ENCODE results near the gene MKX. TPM values are rescaled to one million over a fixed set of nuclear protein-coding genes. Genes with fewer than 3 reads are reported as not detected.

Gene MKX
- total RNA-seq, 1 donor from 2014 or later: 0.06 TPM

DNA sequence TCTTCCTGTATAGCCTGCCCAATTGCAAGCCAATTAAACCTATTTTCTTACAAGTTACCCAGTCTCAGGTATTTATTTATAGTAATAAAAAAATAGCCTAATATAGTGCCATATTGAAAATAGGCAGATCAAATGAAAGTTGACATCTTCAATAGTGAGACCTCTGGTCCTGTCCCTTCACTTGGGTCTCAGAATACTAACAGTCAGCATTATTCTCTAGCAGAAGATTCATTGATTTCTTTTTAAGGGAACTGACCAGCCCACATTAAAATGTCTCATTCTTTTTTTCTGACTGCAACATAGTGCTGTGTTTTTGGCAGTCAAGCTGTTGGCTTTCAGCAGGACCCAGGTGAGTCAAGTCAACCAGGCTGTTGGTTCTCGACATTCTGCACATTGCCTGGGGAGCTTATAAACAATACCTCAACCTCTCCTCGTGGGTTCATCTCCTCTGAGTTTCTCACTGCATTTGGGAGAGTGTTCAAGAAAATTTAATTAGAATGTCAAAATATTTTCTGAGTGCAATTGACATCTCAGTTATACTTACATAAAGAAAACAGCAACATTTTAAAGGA, 109.8 kb downstream of the MKX start:
- no peak overlapping the region for H3K4me3 ChIP-seq (ENCODE audit: low read depth, low read length)
- no peak for DNase-seq (ENCODE audit: low read depth)
- TF ChIP-seq, protein P1, sequence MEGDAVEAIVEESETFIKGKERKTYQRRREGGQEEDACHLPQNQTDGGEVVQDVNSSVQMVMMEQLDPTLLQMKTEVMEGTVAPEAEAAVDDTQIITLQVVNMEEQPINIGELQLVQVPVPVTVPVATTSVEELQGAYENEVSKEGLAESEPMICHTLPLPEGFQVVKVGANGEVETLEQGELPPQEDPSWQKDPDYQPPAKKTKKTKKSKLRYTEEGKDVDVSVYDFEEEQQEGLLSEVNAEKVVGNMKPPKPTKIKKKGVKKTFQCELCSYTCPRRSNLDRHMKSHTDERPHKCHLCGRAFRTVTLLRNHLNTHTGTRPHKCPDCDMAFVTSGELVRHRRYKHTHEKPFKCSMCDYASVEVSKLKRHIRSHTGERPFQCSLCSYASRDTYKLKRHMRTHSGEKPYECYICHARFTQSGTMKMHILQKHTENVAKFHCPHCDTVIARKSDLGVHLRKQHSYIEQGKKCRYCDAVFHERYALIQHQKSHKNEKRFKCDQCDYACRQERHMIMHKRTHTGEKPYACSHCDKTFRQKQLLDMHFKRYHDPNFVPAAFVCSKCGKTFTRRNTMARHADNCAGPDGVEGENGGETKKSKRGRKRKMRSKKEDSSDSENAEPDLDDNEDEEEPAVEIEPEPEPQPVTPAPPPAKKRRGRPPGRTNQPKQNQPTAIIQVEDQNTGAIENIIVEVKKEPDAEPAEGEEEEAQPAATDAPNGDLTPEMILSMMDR (conservative IDR thresholded peaks at IDR 0.05; ENCODE audit: low read depth, low read length): no peak

DNA sequence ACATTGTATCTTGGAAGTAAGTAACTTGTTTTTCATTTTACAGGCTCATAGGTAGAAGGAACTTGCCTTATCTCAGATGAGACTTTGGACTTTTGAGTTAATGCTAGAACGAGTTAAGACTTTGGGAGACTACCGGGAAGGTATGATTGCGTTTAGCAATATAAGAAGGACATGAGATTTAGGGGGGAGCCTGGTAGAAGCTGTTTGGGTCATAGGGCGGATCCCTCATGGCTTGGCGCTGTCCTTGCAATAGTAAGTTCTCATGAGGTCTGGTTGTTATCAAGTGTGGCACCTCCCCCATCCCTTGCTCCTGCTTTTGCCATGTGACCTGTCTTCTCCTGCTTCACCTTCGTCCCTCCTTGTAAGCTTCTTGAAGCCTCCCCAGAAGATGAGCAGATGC, 110.3 kb downstream of the MKX start:
- TF ChIP-seq, protein P1 (conservative IDR thresholded peaks at IDR 0.05; ENCODE audit: low read depth, low read length): no peak
- H3K4me3 ChIP-seq (ENCODE audit: low read depth, low read length): no peak overlapping the region
- DNase-seq (ENCODE audit: low read depth): no peak

DNA sequence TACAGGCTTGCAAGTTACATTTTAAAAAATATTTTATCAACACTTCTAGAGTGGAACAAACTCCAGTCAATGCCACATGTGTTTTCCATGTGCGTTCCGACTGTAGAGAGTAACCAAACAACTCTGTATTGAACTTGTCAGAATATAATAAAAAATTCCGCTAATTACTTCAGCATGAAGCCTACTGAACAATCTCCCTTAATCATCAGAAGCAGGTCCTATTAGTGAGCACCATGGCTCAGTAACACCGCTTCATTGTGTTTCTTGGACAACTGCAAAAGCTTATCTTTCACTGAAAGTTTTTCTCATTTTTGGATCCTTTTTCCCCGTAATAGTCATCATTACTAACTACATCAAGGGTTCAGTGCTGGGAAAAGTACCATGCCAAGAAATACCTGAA, 117.0 kb downstream of the MKX start:
- no peak for DNase-seq (ENCODE audit: low read depth)
- no peak overlapping the region for H3K4me3 ChIP-seq (ENCODE audit: low read depth, low read length)
- TF ChIP-seq, protein P1 (conservative IDR thresholded peaks at IDR 0.05; ENCODE audit: low read depth, low read length): no peak

DNA sequence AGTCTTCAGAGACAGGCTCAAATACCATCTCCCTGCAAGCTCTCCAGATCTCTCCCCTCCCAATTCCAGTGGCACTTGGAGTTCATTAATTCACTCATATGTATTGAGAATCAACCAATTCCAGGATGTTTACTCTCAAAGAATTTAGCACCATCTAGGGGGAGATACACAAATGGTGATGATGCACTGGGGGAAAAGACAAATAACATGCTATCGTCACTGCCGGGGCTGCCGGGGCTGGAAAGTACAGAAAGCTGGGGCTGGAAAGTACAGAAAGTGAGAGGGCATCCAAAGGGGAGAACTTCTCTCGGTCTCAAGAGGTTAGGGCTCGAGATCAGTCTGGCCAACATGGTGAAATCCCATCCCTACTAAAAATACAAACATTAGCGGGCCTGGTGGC, 118.7 kb downstream of the MKX start:
- H3K4me3 ChIP-seq (ENCODE audit: low read depth, low read length): no peak overlapping the region
- TF ChIP-seq, protein P1 (conservative IDR thresholded peaks at IDR 0.05; ENCODE audit: low read depth, low read length): no peak
- DNase-seq (ENCODE audit: low read depth): no peak

DNA sequence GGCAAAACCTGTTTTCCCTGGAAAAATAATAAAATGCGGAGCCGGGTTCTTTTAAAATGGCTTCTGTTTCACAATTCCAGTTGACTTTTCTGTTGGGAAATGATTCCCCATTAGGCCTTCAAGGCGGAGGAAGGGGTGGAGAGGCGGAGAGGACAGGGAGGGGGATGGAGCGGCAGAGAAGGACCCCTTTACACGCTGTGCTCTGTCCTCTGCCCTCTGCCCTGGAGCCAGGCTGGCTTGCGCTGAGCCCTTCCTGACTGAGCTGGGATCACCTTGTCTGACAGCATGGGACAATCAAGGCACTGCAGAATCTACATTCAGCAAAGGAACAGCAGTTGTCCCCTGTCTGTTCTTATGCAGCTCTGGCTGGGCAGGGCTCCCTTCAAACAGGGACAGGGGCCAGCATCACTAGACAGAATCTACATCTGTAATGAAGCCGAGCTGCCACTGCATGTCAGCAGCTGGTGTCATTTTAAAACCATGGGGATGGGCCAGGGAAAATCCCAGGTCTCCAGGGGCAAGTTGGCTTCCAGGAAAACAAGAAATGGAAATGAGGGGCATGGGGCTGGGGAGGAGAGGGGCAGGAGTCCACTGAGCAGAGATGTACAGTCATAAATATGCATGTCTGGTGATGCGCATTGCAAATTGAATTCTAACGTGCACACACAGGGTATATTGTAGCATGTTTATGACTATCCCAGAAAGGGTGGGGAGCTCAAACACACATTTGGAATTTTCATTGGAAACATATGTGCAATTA, 120.0 kb downstream of the MKX start:
- TF ChIP-seq, protein P1 (conservative IDR thresholded peaks at IDR 0.05; ENCODE audit: low read depth, low read length): no peak
- no peak overlapping the region for H3K4me3 ChIP-seq (ENCODE audit: low read depth, low read length)
- no peak for DNase-seq (ENCODE audit: low read depth)

DNA sequence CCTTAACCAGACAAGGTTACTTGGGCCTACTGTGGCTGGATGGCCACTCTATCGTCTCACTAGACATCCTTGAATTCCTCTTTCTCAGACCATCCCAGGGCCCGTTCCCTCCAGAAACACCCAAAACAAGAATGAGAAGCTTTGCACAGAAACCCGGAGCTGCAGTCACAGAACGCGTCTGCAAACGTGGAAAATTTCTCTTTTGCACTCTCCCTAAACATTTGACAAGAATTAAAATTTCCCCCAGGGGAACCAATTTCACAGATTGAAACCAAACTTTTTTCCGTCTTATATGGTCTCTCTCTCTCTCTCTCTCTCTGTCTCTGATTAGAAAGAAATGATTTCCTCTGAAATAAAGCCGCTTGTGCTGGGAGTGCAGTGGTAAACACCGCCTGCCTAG, 120.7 kb downstream of the MKX start:
- no peak overlapping the region for H3K4me3 ChIP-seq (ENCODE audit: low read depth, low read length)
- TF ChIP-seq, protein P1 (conservative IDR thresholded peaks at IDR 0.05; ENCODE audit: low read depth, low read length): no peak
- no peak for DNase-seq (ENCODE audit: low read depth)

Other genes with a start within 250 kb of the MKX start
- gene RAB18, start 241.5 kb downstream of the MKX start, total RNA-seq: 29.3 and 30.3 TPM in 2 replicates

Measured in epithelial cell of proximal tubule (primary cell).